ENCODE results near the gene PLCL2. TPM values are rescaled to one million over a fixed set of nuclear protein-coding genes. Genes with fewer than 3 reads are reported as not detected.

The PLCL2 gene
- polyA plus RNA-seq, 2 of the 4 experiments (the other 2 are of a cell fraction) = 2.1 to 3.0 TPM

GRCh38 chr3:16900779-16901440 lies 16.2 kb downstream of the PLCL2 start:
- no peak overlapping the region for H3K4me2 ChIP-seq
- TF ChIP-seq, protein P1, sequence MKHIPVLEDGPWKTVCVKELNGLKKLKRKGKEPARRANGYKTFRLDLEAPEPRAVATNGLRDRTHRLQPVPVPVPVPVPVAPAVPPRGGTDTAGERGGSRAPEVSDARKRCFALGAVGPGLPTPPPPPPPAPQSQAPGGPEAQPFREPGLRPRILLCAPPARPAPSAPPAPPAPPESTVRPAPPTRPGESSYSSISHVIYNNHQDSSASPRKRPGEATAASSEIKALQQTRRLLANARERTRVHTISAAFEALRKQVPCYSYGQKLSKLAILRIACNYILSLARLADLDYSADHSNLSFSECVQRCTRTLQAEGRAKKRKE (CRISPR knock-in tag; IDR thresholded peaks at IDR 0.05; ENCODE audit: low read depth) = no peak
- TF ChIP-seq, protein P2, sequence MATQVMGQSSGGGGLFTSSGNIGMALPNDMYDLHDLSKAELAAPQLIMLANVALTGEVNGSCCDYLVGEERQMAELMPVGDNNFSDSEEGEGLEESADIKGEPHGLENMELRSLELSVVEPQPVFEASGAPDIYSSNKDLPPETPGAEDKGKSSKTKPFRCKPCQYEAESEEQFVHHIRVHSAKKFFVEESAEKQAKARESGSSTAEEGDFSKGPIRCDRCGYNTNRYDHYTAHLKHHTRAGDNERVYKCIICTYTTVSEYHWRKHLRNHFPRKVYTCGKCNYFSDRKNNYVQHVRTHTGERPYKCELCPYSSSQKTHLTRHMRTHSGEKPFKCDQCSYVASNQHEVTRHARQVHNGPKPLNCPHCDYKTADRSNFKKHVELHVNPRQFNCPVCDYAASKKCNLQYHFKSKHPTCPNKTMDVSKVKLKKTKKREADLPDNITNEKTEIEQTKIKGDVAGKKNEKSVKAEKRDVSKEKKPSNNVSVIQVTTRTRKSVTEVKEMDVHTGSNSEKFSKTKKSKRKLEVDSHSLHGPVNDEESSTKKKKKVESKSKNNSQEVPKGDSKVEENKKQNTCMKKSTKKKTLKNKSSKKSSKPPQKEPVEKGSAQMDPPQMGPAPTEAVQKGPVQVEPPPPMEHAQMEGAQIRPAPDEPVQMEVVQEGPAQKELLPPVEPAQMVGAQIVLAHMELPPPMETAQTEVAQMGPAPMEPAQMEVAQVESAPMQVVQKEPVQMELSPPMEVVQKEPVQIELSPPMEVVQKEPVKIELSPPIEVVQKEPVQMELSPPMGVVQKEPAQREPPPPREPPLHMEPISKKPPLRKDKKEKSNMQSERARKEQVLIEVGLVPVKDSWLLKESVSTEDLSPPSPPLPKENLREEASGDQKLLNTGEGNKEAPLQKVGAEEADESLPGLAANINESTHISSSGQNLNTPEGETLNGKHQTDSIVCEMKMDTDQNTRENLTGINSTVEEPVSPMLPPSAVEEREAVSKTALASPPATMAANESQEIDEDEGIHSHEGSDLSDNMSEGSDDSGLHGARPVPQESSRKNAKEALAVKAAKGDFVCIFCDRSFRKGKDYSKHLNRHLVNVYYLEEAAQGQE (IDR thresholded peaks at IDR 0.05) = no peak
- TF ChIP-seq ESRRA (IDR thresholded peaks at IDR 0.05; ENCODE audit: borderline replicate concordance, low read length) (no peak), USF2 (IDR thresholded peaks at IDR 0.05) (no peak), RNF2 (IDR thresholded peaks at IDR 0.05; ENCODE audit: borderline replicate concordance, low read depth) (no peak)
- no peak overlapping the region for H3K27ac ChIP-seq
- H3K9me3 ChIP-seq = no peaks in the 10 kb centered on the region
- ChIA-PET POLR2A (no interaction called here), CTCF (interaction anchor here (4.3 kb wide), 1 partner anchor 17 kb away, joined by 14 read pairs; the partner anchor contains the start of gene PLCL2)
- FAIRE-seq = no peak
- no peak overlapping the region for H3K4me3 ChIP-seq
- no peak for DNase-seq (ENCODE audit: low read depth in 1 of 2, low spot score in 1 of 2)
- 73% methylated on average over 4 of the region's 4 CpGs for WGBS (ENCODE audit: missing lambda C conversion rate)
- H3K4me1 ChIP-seq = peaks cover 2% of the 10 kb centered on the region; the same call in 1 of the 3 replicates
- ATAC-seq = no peak; a peak in 1 of 6 replicates

- DNase-seq (ENCODE audit: low read depth in 1 of 2, low spot score in 1 of 2) = no peak
- no peak for ATAC-seq
- no peak overlapping the region for H3K4me3 ChIP-seq
- peaks cover 18% of the 10 kb centered on the region for H3K4me1 ChIP-seq
- no peaks in the 10 kb centered on the region for H3K9me3 ChIP-seq
- 96% methylated on average over 4 of the region's 4 CpGs for WGBS (ENCODE audit: missing lambda C conversion rate)
- ChIA-PET POLR2A (no interaction called here), CTCF (interaction anchor here (2.1 kb wide), 1 partner anchor 20 kb away, joined by 5 read pairs; the partner anchor contains the start of gene PLCL2)
- no peak overlapping the region for H3K4me2 ChIP-seq
- FAIRE-seq = no peak
- H3K27ac ChIP-seq = no peak overlapping the region
- TF ChIP-seq ESRRA (IDR thresholded peaks at IDR 0.05; ENCODE audit: borderline replicate concordance, low read length) (no peak), ZFP36 (IDR thresholded peaks at IDR 0.05; ENCODE audit: borderline replicate concordance, partially characterized antibody) (no peak), EHMT2 (IDR thresholded peaks at IDR 0.05; ENCODE audit: low read depth) (no peak), GATA3 (IDR thresholded peaks at IDR 0.05; ENCODE audit: borderline replicate concordance) (no peak), ZSCAN20 (CRISPR knock-in tag; IDR thresholded peaks at IDR 0.05) (no peak), MYC (IDR thresholded peaks at IDR 0.05; ENCODE audit: borderline replicate concordance, low read length) (no peak), NFE2L2 (conservative IDR thresholded peaks at IDR 0.05; ENCODE audit: low read length) (no peak), CHD4 (IDR thresholded peaks at IDR 0.05; ENCODE audit: borderline replicate concordance) (no peak)
- TF ChIP-seq, protein P3, sequence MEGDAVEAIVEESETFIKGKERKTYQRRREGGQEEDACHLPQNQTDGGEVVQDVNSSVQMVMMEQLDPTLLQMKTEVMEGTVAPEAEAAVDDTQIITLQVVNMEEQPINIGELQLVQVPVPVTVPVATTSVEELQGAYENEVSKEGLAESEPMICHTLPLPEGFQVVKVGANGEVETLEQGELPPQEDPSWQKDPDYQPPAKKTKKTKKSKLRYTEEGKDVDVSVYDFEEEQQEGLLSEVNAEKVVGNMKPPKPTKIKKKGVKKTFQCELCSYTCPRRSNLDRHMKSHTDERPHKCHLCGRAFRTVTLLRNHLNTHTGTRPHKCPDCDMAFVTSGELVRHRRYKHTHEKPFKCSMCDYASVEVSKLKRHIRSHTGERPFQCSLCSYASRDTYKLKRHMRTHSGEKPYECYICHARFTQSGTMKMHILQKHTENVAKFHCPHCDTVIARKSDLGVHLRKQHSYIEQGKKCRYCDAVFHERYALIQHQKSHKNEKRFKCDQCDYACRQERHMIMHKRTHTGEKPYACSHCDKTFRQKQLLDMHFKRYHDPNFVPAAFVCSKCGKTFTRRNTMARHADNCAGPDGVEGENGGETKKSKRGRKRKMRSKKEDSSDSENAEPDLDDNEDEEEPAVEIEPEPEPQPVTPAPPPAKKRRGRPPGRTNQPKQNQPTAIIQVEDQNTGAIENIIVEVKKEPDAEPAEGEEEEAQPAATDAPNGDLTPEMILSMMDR (IDR thresholded peaks at IDR 0.05) = no peak
- TF ChIP-seq, protein P4, sequence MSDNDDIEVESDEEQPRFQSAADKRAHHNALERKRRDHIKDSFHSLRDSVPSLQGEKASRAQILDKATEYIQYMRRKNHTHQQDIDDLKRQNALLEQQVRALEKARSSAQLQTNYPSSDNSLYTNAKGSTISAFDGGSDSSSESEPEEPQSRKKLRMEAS (IDR thresholded peaks at IDR 0.05) = no peak
These were observed 20.0 kb downstream of the PLCL2 start for GRCh38 chr3:16904423-16905417.
